Gastrocnemius medialis (tissue), 4 donors: ENCODE results near the gene CFAP299.

Source experiments
- CTCF ChIP-seq, 5 experiments: fragments of 450-650 bp in 3 of 5; fragments of 200-600 bp in 2 of 5; sonication (generic) in 2 of 5; IDR thresholded peaks in 4 of 5; conservative IDR thresholded peaks in 1 of 5; 1 replicate in 4 of 5; 2 replicates in 1 of 5; pipeline ENCODE4 v1.5.1; 2016 to 2019; ENCODE audit warnings: antibody characterized with exemption in 5 of 5, mild to moderate bottlenecking in 3 of 5, moderate library complexity in 3 of 5
- POLR2A ChIP-seq, 2 donors: fragments of 450-650 bp; IDR thresholded peaks; one replicate each; pipeline ENCODE4 v1.6.1; 2017; ENCODE audit warnings: antibody characterized with exemption in 2 of 2, mild to moderate bottlenecking in 2 of 2, moderate library complexity in 2 of 2

GRCh38 chr4:80875642-80876041 lies 540.1 kb downstream of the CFAP299 start:
- TF ChIP-seq CTCF (IDR thresholded peaks at IDR 0.05 in 4 of 5, conservative IDR thresholded peaks at IDR 0.05 in 1 of 5) = no peak
- no peak for TF ChIP-seq POLR2A (IDR thresholded peaks at IDR 0.05)
